NCI-H226 (cell line): ENCODE measurements around the gene BAIAP2L2.
"Not testable (repeated sequence)": the region's sequence is repeated elsewhere in the genome, so short reads cannot be mapped to it uniquely, and the experiment has no call there.

ENCODE experiments used
- DNase-seq: peaks from one replicate; pipeline ENCODE4 v3.0.0-alpha.2; 2015

BAIAP2L2 gene

DNA sequence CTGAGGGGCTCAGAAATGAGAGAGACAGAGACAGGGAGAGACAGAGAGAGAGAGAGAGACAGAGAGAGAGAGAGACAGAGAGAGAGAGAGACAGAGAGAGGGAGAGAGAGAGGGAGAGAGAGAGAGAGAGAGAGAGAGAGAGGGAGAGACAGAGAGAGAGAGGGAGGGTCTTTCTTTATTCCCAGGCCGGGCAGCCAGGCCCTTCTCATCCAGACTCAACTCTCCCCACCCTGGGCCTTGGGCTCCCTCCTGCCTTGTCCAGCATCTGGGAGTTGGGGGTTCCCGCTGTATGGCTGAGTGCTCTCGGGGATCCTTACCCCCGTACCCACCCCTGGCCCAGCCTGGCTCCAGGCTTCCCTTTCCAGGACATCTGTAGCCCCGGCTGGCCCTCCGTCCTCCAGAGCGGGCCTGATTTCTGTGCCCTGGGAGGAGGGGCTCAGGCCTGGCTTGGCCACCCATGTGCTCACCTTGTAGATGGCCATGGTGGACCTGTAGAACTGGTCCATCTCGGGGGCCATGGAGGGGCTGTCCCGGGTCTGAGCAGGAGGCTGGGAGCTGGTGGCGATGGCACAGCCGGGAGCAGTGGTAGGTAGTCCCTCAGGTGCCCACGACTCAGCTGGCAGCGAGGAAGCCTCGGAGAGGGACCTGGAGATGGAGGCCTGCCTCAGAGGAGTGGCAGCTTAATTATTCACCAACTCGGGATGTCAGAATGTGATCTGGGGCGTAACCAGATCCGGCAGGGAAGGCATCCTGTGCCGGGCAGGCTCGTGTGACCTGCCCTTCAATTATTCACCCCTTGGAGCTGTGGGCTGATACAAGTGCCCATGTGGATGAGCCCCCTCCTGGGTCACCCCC, at the start of gene BAIAP2L2:
Gene BAIAP2L2 (minus strand): TSS at position 677 of the 855 bp plus-strand sequence. CDS start 159 bp downstream, at position 518.
- DNase-seq, result no peak

DNA sequence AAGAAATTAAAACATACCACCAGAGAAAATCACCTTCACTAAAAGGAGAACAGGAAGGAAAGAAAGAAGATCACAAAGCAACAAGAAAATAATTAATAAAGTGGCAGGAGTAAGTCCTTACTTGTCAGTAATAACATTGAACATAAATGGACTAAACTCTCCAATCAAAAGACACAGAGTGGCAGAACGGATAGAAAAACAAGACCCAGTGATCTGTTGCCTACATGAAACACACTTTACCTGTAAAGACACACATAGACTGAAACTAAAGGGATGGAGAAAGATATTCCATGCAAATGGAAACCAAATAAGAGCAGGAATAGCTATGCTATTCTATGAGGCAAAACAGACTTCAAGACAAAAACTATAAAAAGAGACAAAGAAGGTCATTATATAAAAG, 45.2 kb upstream of the BAIAP2L2 start:
- no peak for DNase-seq

DNA sequence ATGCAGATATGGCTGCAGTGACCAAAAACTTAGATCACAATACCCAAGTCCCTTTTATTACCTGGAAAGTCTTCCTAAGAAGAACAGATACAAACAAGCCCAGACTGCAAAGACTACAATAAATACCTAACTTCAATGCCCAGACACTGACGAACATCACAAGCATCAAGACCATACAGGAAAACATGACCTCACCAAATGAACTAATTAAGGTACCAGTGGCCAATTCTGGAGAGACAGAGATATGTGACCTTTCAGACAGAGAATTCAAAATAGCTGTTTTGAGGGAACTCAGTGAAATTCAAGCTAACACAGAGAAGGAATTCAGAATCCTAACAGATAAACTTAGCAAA, 44.1 kb upstream of the BAIAP2L2 start:
- DNase-seq, result not testable (repeated sequence)

DNA sequence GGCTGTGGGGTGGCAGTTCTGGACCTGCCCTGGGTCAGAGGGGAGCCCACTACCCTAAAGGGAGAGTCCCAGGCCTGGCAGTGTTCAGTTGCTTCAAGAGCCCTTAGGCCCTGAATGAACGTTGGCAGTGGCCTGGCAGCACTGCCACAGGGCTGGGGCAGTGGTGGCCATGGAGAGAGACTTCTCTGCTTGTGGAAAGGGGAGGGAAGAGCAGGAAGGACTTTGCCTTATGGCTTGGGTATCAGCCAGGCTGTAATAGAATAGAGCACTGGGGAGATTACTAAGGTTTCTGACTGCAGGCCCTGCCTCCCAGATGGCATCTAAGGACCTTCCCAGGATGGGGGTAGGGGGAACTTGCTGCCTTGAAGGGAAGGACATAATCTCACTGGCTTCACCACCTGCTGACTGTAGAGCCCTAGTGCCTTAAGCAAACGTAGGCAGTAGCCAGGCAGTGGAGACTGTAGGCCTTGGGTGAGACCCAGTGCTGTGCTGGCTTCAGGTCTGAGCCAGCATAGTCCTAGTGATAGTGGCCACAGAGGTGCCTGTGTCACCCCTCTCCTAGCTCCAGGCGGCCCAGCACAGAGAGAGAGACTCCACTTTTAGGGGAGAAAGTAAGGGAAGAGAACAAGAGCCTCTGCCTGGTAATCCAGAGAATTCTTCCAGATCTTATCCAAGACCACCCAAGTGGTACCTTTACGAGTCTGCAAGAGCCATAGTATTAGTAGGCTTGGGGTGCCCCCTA, 43.5 kb upstream of the BAIAP2L2 start:
- DNase-seq, result no peak

DNA sequence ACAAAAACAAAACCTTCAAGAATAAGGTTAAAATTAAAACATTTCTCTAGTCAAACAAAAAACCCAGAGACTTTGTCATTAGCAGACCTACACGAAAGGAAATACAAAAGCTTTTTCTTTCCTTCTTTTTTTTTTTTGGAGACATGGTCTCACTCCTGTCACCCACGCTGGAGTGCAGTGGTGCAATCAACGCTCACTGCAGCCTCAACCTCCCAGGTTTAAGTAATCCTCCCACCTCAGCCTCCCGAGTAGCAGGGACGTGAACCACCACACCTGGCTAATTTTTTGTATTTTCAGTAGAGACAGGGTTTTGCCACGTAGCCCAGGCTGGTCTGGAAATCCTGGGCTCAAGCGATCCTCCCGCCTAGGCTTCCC, 40.6 kb upstream of the BAIAP2L2 start:
- DNase-seq, result no peak

GRCh38 chr22:38148245-38148644, 37.8 kb upstream of the BAIAP2L2 start:
- peak; percentile 52 for DNase-seq

DNA sequence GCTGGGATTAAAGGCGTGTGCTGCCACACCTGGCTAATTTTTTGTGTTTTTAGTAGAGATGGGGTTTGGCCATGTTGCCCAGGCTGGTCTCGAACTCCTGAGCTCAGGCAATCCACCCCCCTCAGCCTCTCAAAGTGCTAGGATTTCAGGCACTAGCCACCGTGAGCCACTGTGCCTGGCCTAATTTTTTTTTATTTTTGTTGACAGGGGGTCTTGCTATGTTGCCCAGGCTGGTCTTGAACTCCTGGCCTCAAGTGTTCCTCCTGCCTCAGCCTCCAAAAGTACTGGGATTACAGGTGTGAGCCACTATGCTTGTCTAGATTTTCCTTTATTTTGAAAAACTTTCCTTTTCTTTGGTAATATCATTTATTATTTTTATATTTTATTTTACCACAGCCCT, 35.7 kb upstream of the BAIAP2L2 start:
- not testable (repeated sequence) for DNase-seq

GRCh38 chr22:38144025-38144405, 33.5 kb upstream of the BAIAP2L2 start:
- no peak for DNase-seq

GRCh38 chr22:38142606-38143005, 32.1 kb upstream of the BAIAP2L2 start:
- DNase-seq, result no peak

DNA sequence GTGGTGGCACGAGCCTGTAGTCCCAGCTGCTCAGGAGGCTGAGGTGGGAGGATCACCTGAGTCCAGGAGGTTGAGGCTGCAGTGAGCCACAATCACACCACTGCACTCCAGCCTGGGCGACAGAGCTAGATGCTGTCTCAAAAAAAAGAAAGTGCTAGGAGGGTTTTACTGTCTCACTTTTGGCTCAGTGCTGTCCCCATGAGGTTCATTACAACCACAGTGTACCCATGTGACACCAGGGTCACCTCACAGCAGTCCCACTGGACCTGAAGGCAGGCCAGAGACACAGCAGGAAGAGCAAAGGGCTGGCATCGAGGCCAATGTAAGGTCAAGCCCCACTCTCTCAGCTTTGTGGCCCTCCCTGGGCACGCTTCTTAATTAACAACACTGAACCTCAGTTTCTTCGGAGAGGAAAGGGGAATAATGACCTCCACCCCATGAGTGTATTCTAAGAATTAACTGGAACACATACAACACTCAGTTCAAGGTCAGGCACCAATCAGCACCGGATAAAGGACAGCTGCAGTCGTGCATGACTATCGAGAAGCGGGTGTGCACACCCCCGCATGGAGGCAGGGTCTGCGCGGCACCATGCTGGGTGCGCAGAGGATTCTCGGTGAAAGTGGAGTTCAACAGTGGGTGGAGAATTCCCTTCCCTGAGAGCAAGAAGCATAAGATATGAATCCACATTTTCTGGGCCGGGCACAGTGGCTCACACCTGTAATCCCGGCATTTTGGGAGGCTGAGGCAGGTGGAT, 30.9 kb upstream of the BAIAP2L2 start:
- DNase-seq, result no peak

GRCh38 chr22:38139901-38140300, 29.4 kb upstream of the BAIAP2L2 start:
- no peak for DNase-seq

GRCh38 chr22:38138961-38139360, 28.5 kb upstream of the BAIAP2L2 start:
- no peak for DNase-seq

DNA sequence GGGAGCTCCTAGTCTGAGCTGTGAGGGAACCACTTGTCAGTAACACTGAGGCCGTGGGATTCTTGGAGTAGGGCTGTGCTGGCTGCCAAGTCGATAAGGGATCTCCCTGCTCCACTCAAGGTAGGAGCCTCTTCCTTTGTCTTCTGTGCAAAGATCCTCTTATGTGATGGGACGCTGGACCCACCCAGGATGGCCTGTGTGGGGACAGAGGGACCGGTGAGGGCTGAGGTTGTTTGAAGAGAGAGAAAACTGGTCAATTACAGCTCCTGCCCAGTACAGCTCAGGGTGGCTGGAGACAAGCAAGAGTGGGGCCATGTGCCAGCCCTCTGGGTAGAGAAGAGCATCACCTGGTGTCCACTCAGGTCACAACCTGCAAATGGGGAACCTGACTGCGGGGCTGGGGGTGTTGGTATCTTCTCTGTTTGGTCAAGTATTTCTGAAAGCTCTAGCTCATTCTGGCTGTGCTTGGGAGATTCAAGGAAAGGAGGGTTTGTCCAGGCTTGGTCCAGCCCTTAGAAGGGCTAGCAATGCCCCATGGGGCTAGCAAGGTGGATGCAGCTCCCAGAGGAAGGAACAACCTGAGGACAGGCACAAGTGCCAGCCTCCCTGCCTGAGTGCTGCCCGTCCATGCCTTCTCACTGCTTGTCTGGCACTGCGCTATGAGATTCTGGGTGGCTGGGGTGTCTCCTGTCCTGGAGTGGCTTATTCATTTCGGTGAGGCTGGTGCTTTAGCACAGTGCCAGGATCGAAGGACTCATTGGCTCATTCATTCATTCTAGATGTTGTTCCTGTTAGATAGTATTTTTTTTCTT, 27.6 kb upstream of the BAIAP2L2 start:
- DNase-seq, result no peak

DNA sequence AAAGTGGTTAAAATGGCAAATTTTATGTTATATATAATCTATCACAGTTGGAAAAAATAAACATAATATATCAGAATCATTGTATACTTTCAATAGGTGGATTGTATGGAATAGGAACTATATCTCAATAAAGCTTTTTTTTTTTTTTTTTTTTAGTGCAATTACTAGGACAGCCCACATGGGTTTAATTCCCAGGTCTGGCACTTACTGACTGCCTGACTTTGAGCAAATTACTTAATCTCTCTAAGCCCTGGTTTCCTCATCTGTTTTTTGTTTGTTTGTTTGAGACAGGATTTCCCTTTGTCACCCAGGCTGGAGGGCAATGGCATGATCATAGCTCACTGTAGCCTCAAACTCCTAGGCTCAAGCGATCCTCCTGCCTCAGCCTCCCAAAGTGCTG, 26.1 kb upstream of the BAIAP2L2 start:
- DNase-seq, result no peak

DNA sequence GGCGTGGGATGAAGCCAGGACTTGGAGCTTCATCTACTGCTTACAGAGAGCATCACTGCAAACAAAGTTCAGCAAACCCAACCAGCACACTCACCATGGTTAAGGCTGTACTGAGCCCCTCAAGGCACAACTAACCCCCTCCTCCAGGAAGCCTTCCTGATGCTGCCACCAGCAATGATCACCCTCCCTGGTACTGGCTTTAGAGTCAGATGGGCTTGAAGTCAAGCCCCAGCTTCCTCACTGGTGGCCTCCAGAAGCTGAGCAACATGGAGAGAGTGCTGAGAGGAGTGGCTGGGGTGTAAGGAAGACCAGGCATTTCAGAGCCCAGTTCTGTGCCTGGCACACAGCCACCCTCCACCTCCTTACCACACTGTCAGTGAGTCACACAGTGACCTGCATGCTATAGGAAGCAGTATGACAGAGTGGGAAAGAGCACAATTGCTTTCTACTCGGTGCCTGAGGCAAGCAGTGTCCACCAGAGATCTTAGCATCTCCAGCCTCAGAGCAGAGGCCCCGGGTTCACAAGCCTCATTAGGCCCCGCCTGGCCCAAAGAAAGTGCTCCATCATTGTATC, 24.7 kb upstream of the BAIAP2L2 start:
- peak; percentile 44 for DNase-seq

DNA sequence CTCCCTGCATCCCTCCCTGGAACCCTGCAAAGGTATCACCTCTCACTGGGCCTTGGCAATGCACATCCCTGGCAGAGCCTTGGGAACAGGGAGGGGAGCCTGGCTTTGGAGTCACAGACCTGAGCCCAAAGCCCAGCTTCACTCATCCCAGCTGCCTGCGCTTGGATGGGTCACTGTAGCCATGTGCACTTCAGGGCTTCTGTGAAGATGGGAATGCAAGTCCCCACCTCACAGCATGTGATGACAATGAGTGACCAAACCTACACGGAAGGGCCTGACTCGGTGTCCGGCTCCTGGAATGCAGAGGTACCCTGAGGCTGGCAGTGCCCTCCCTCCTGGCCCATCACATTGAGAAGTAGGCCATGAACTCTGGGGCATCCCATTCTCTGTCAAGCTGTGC, 22.8 kb upstream of the BAIAP2L2 start:
- no peak for DNase-seq

GRCh38 chr22:38132794-38133193, 22.3 kb upstream of the BAIAP2L2 start:
- DNase-seq, result no peak

DNA sequence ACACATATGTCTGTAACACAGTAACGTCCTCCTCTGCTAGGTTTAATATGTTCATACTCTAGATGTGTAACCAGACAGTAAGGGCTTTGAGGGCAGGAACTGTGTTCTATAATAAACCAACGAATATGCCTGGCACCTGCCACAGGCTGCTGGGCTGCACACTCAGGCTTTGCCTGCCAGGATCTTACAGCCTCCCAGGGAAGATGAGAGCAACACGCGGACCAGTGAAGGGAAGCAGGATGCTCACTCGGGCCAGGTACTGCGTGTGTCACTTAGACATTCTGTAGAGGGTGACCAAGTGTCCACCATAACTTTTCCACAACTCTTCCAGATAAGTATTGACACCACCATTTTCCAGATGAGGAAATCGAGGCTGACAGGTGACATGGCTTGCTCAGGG, 21.7 kb upstream of the BAIAP2L2 start:
- no peak for DNase-seq

- no peak for DNase-seq
These were observed 20.9 kb upstream of the BAIAP2L2 start for GRCh38 chr22:38131399-38131798.

DNA sequence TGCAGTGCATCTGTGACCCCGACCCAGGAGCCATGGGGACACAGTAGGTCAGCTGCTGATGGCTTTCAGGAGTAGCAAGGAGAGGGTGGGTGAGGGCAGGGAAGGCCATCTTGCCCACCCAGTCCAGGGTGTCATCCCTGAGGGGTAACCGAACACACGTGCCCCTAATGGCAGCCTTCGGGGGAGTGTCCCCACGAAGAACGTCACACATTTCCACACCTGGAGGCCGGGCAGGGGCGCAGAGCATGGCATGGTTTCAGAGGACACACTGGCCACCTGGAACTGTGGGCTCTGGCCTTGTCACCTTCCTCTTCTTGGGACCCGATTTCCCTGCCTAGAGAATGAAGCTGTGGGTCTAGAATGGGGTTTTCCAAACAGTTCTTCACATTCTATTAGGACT, 19.4 kb upstream of the BAIAP2L2 start:
- DNase-seq, result no peak

GRCh38 chr22:38129021-38129420, 18.5 kb upstream of the BAIAP2L2 start:
- no peak for DNase-seq

- DNase-seq, result no peak
These were observed 17.4 kb upstream of the BAIAP2L2 start for GRCh38 chr22:38127869-38128268.
